K562 (cell line): Measurements from ENCODE around the gene TMEM178A. TPM values are rescaled to one million over a fixed set of nuclear protein-coding genes. Genes with fewer than 3 reads are reported as not detected.
A peak's percentile ranks its signal among the peaks of the same experiment; 100 is the strongest.

ENCODE experiments used
- ATAC-seq: fragments of 200-7000 bp; cut with Tn5 transposase; 3 replicates; pipeline ENCODE4 v1.9.1; 2020; ENCODE audit warnings: moderate library complexity
- BruUV-seq: library from RNA; stranded (reverse); fragments of 400-500 nt; replicated peaks from 2 replicates; lab custom pipeline; 2021; lab: Mats Ljungman, UMichigan
- CTCF ChIA-PET: fragments of 300-600 bp; formaldehyde crosslinking; extraction: SDS; loops from one replicate; lab custom pipeline; 2021; ENCODE audit warnings: low intra/inter-chr PET ratio; lab: Yijun Ruan, JAX
- POLR2A ChIA-PET: fragments of 300-600, 350-650 bp; sonication (Branson Sonifier 250); formaldehyde crosslinking; extraction: SDS; loops from one replicate; lab custom pipeline; 2021; ENCODE audit warnings: antibody characterized with exemption, inconsistent platforms; lab: Yijun Ruan, JAX
- DNase-seq, 4 experiments: peaks; one replicate each; pipeline versions ENCODE4 v3.0.0 to v3.0.0-alpha.2; 2011 to 2018; ENCODE audit warnings: low spot score in 3 of 4, mixed read lengths in 3 of 4; ENCODE audit errors: extremely low read depth in 1 of 4
- FAIRE-seq: peaks from 2 replicates; lab custom pipeline; 2011; peaks lifted over from hg19 to GRCh38; lab: Jason Lieb, UNC
- H2AFZ ChIP-seq: 2 replicates; pipeline ENCODE4 v1.6.0; 2011; ENCODE audit warnings: low read depth, low read length, control low read depth, inconsistent platforms
- H3K27ac ChIP-seq: fragments of 200-600 bp; 3 replicates; pipeline ENCODE4 v1.8.0; 2011; ENCODE audit warnings: low read depth, mild to moderate bottlenecking, control low read depth, inconsistent platforms, low read length, moderate library complexity, mixed read lengths; ENCODE audit errors: extremely low read depth
- H3K27me3 ChIP-seq, 2 experiments: fragments of 300-600 bp in 1 of 2; 2 replicates in 1 of 2; 3 replicates in 1 of 2; pipeline versions ENCODE4 v1.6.0 to v1.8.0; 2011; ENCODE audit warnings: inconsistent platforms in 2 of 2, low read length in 2 of 2, mild to moderate bottlenecking in 1 of 2, mixed read lengths in 1 of 2, moderate library complexity in 1 of 2; ENCODE audit not compliant: control insufficient read depth in 2 of 2, insufficient read depth in 2 of 2
- H3K36me3 ChIP-seq: fragments of 300-600 bp; 3 replicates; pipeline ENCODE4 v1.8.0; 2011; ENCODE audit warnings: mild to moderate bottlenecking, low read length, inconsistent platforms; ENCODE audit not compliant: control insufficient read depth, insufficient read depth
- H3K4me1 ChIP-seq, 2 experiments: fragments of 200-600 bp in 1 of 2; replicated peaks in 1 of 2; 2 replicates in 1 of 2; 3 replicates in 1 of 2; pipeline versions ENCODE4 v1.5.1 to v1.8.0; 2011; ENCODE audit warnings: inconsistent platforms in 2 of 2, low read length in 2 of 2, mild to moderate bottlenecking in 1 of 2, mixed read lengths in 1 of 2, moderate library complexity in 1 of 2; ENCODE audit not compliant: control insufficient read depth in 2 of 2, insufficient read depth in 2 of 2
- H3K4me2 ChIP-seq: 2 replicates; pipeline ENCODE4 v1.6.1; 2011; ENCODE audit warnings: low read length, control low read depth, inconsistent platforms, mixed read lengths; ENCODE audit not compliant: insufficient read depth
- H3K4me3 ChIP-seq: fragments of 200-600 bp; sonication (generic), shearing (Covaris generic); 2 replicates; pipeline ENCODE4 v1.5.1; 2016; ENCODE audit warnings: control low read depth, inconsistent platforms
- H3K79me2 ChIP-seq: fragments of 200-600 bp; 3 replicates; pipeline ENCODE4 v1.8.0; 2011; ENCODE audit warnings: low read length, inconsistent platforms; ENCODE audit not compliant: control insufficient read depth, insufficient read depth
- H3K9ac ChIP-seq, 2 experiments: 2 replicates each; pipeline versions ENCODE4 v1.6.0 to v1.6.1; 2011; ENCODE audit warnings: low read depth in 2 of 2, low read length in 2 of 2, control low read depth in 1 of 2, inconsistent platforms in 1 of 2, mild to moderate bottlenecking in 1 of 2, mixed read lengths in 1 of 2; ENCODE audit not compliant: insufficient read depth in 1 of 2
- H3K9me1 ChIP-seq: one replicate; pipeline ENCODE4 v1.6.0; 2011; ENCODE audit warnings: inconsistent platforms, mild to moderate bottlenecking, low read length, moderate library complexity; ENCODE audit not compliant: control insufficient read depth, insufficient read depth
- H3K9me3 ChIP-seq: replicated peaks from 2 replicates; pipeline ENCODE4 v1.5.1; 2011; ENCODE audit warnings: low read depth, low read length, inconsistent platforms; ENCODE audit not compliant: control insufficient read depth, insufficient read depth
- H4K20me1 ChIP-seq: replicated peaks from 2 replicates; pipeline ENCODE4 v1.6.1; 2011; ENCODE audit warnings: low read length, inconsistent platforms, mixed read lengths; ENCODE audit not compliant: control insufficient read depth, insufficient read depth
- ARID1B ChIP-seq: fragments of 450-650 bp; IDR thresholded peaks from 2 replicates; pipeline ENCODE4 v1.6.1; 2016; ENCODE audit warnings: antibody characterized with exemption, mild to moderate bottlenecking, inconsistent platforms
- CBFA2T2 ChIP-seq: fragments of 450-650 bp; conservative IDR thresholded peaks from 2 replicates; pipeline ENCODE4 v1.6.1; 2017; ENCODE audit warnings: mild to moderate bottlenecking
- CBFA2T3 ChIP-seq: fragments of 450-650 bp; IDR thresholded peaks from 2 replicates; pipeline ENCODE4 v1.6.1; 2017
- CREB5 ChIP-seq: fragments of 250-450 bp; sonication (Bioruptor Pico); IDR thresholded peaks from 2 replicates; pipeline ENCODE4 v1.5.0; 2020; ENCODE audit warnings: mild to moderate bottlenecking
- CTBP1 ChIP-seq: fragments of 450-650 bp; IDR thresholded peaks from 2 replicates; pipeline ENCODE4 v1.6.1; 2016; ENCODE audit warnings: borderline replicate concordance
- ELF4 ChIP-seq: fragments of 450-650 bp; formaldehyde crosslinking; IDR thresholded peaks from 2 replicates; pipeline ENCODE4 v1.4.0; 2022; ENCODE audit warnings: missing genetic modification characterization
- GATAD2A ChIP-seq: fragments of 450-650 bp; IDR thresholded peaks from 2 replicates; pipeline ENCODE4 v1.6.1; 2017
- HMGN3 ChIP-seq: IDR thresholded peaks from 2 replicates; pipeline ENCODE4 v1.6.1; 2011; ENCODE audit warnings: borderline replicate concordance, low read depth, mild to moderate bottlenecking, mixed read lengths, low read length; ENCODE audit not compliant: insufficient read length; ENCODE audit errors: extremely low read depth
- MEIS2 ChIP-seq: fragments of 450-650 bp; IDR thresholded peaks from 2 replicates; pipeline ENCODE4 v1.6.1; 2014; ENCODE audit warnings: mild to moderate bottlenecking; ENCODE audit not compliant: partially characterized antibody
- PTRF ChIP-seq: fragments of 450-650 bp; IDR thresholded peaks from 2 replicates; pipeline ENCODE4 v1.6.1; 2016; ENCODE audit warnings: mild to moderate bottlenecking, missing genetic modification characterization, missing compliant biosample characterization
- RCOR1 ChIP-seq, 2 experiments: IDR thresholded peaks; 2 replicates each; pipeline ENCODE4 v1.6.1; 2012; ENCODE audit warnings: low read depth in 2 of 2, low read length in 2 of 2, borderline replicate concordance in 1 of 2, improper control_type of control experiment in 1 of 2
- ZNF23 ChIP-seq: fragments of 250-450 bp; sonication (Bioruptor Pico); IDR thresholded peaks from 2 replicates; pipeline ENCODE4 v1.4.0; 2020; ENCODE audit warnings: mild to moderate bottlenecking
- WGBS: fragments of 100-300 bp; shearing (Covaris generic); methylation state at CpG from one replicate; pipeline ENCODE4 v1.1.6; 2016; ENCODE audit warnings: low coverage, mixed read lengths; ENCODE audit not compliant: insufficient coverage; ENCODE audit errors: missing lambda C conversion rate; 5-methylcytosine and 5-hydroxymethylcytosine counted together
- in situ Hi-C: fragments of 300-500 bp; cut with MboI; formaldehyde crosslinking; loops from 4 replicates; pipeline ENCODE4 v1.15.0; 2018; ENCODE audit warnings: inconsistent platforms, mixed read lengths
- intact Hi-C: fragments of 100-400 bp; cut with micrococcal nuclease; formaldehyde crosslinking; loops from 2 replicates; pipeline ENCODE4 v1.14.2; 2022
- polyA plus RNA-seq, 8 experiments: library from polyadenylated mRNA; depleted of rRNA in 4 of 8; stranded (reverse) in 5 of 8; unstranded in 3 of 8; fragments of >200 nt; fragmentation: Nextera tagmentation in 2 of 8; fragmentation: Illumina TruSeq in 1 of 8; extraction: Ambion mirVana in 2 of 8; extraction: Trizol in 1 of 8; gene quantifications; 2 replicates each; pipeline versions ENCODE4 v1.2.1 to v1.2.3, GENCODE V29; 2011 to 2014; ENCODE audit warnings: inconsistent platforms in 1 of 8, missing spikeins in 1 of 8
- total RNA-seq, 7 experiments: library from RNA; depleted of rRNA in 6 of 7; stranded (reverse); fragments of >200 nt in 6 of 7; fragmentation: Illumina TruSeq in 2 of 7; extraction: Trizol in 2 of 7; gene quantifications; 2 replicates each; pipeline versions ENCODE4 v1.2.1 to v1.2.3, GENCODE V29; 2011 to 2021; ENCODE audit warnings: low replicate concordance in 1 of 7
- TF ChIP-seq, protein P1 (sequence below): fragments of 200-800 bp; sonication (Bioruptor generic); IDR thresholded peaks from 2 replicates; pipeline ENCODE4 v1.6.1; 2017; ENCODE audit warnings: missing genetic modification characterization, missing compliant biosample characterization

Gene TMEM178A
- total and polyA plus RNA-seq, 9 of the 15 experiments (the other 6 are each of a cell fraction or from before 2014, with no cell fraction given): 0.04 to 0.17 TPM; not detected in 7

GRCh38 chr2:39684464-39684863 lies 18.7 kb downstream of the TMEM178A start:
- Histone ChIP-seq H3K9me3 (no peaks in the 10 kb centered on the region), H3K27me3 (peaks cover 0 to 12% of the 10 kb centered on the region in 2 experiments; a peak in 2 of 5 replicates)
- FAIRE-seq: no peak
- TF ChIP-seq PTRF (no peak), ZNF23 (no peak), MEIS2 (peak; percentile 40), GATAD2A (no peak), CREB5 (CRISPR knock-in tag) (no peak), RCOR1 (IDR thresholded peaks at IDR 0.05; ENCODE audit: borderline replicate concordance in 1 of 2, low read depth in 2 of 2, low read length in 2 of 2) (0 out of 4 replicates have a peak, but pooled peaks of 1 of the 2 experiments have one; percentile 20), ELF4 (no peak), ARID1B (peak; percentile 55), CBFA2T2 (peak; percentile 22), CTBP1 (0 out of 2 replicates have a peak, but pooled peaks have one; percentile 39), HMGN3 (no peak), CBFA2T3 (peak; percentile 58)
- TF ChIP-seq, protein P1, sequence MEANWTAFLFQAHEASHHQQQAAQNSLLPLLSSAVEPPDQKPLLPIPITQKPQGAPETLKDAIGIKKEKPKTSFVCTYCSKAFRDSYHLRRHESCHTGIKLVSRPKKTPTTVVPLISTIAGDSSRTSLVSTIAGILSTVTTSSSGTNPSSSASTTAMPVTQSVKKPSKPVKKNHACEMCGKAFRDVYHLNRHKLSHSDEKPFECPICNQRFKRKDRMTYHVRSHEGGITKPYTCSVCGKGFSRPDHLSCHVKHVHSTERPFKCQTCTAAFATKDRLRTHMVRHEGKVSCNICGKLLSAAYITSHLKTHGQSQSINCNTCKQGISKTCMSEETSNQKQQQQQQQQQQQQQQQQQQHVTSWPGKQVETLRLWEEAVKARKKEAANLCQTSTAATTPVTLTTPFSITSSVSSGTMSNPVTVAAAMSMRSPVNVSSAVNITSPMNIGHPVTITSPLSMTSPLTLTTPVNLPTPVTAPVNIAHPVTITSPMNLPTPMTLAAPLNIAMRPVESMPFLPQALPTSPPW (CRISPR knock-in tag): peak; percentile 28; the same call in 1 of the 2 replicates
- TF ChIP-seq, all 486 proteins: peak for 7
- H3K27ac ChIP-seq: no peak overlapping the region
- no peaks in the 10 kb centered on the region for H3K9me1 ChIP-seq
- H3K9ac ChIP-seq: no peak overlapping the region
- DNase-seq: peak in 3 of 4 experiments; percentile 15 to 25 (median 17)
- ChIA-PET CTCF (no interaction called here), POLR2A (no interaction called here)
- no peak for ATAC-seq
- no peak overlapping the region for H3K4me2 ChIP-seq
- no peaks in the 10 kb centered on the region; a peak in 1 of 5 replicates for H3K4me1 ChIP-seq
- no peak overlapping the region for H3K4me3 ChIP-seq
- intact Hi-C loops: no loop called here
- H3K36me3 ChIP-seq: no peaks in the 10 kb centered on the region
- BruUV-seq: no TSS peak
- 0% methylated on average over 5 of the region's 5 CpGs for WGBS
- no peaks in the 10 kb centered on the region for H4K20me1 ChIP-seq
- no peak overlapping the region for H2AFZ ChIP-seq
- in situ Hi-C loops: no loop called here
- no peaks in the 10 kb centered on the region for H3K79me2 ChIP-seq
